HCT116 (cell line): ENCODE data around the gene NFIC. TPM values are rescaled to one million over a fixed set of nuclear protein-coding genes. Genes with fewer than 3 reads are reported as not detected.

Experiments
- ATAC-seq: fragments of 200-7000 bp; cut with Tn5 transposase; 2 replicates; pipeline ENCODE4 v1.9.1; 2020; ENCODE audit warnings: mild to moderate bottlenecking, moderate library complexity
- BruUV-seq: library from RNA; stranded (reverse); fragments of 400-500 nt; replicated peaks from 2 replicates; lab custom pipeline; 2021; lab: Mats Ljungman, UMichigan
- CTCF ChIA-PET: fragments of 300-600 bp; sonication (Branson Sonifier 250); formaldehyde crosslinking; loops from one replicate; lab custom pipeline; 2021; ENCODE audit warnings: antibody characterized with exemption; lab: Charles Lee
- POLR2A ChIA-PET: fragments of 300-600, 350-600 bp; sonication (Branson Sonifier 250); formaldehyde crosslinking; loops from one replicate; lab custom pipeline; 2021; ENCODE audit warnings: antibody characterized with exemption; lab: Charles Lee
- RAD21 ChIA-PET, 2 experiments: fragments of 300-600 bp; sonication (Branson Sonifier 250); formaldehyde crosslinking; loops; one replicate each; lab custom pipeline; 2023; ENCODE audit warnings: low total read pairs in 2 of 2; ENCODE audit not compliant: uncharacterized antibody in 2 of 2, unreplicated experiment in 2 of 2, low non-redundant PET in 1 of 2; lab: Charles Lee
- DNase-seq: peaks from one replicate; pipeline ENCODE4 v3.0.0-alpha.2; 2010; ENCODE audit warnings: low read depth, low spot score
- H2AFZ ChIP-seq: fragments of 200-600 bp; shearing (Covaris generic), sonication (generic); 2 replicates; pipeline ENCODE4 v1.6.1; 2017; ENCODE audit warnings: low read depth, mixed run types, mixed read lengths, antibody characterized with exemption, low read length; ENCODE audit not compliant: poor library complexity, severe bottlenecking
- H3K27ac ChIP-seq: 2 replicates; pipeline ENCODE4 v1.5.1; 2012; ENCODE audit warnings: low read depth, low read length
- H3K27me3 ChIP-seq: fragments of 200-600 bp; sonication (generic); 2 replicates; pipeline ENCODE4 v1.6.1; 2016; ENCODE audit warnings: mixed run types, low read length, mixed read lengths; ENCODE audit not compliant: insufficient read depth
- H3K36me3 ChIP-seq, 2 experiments: fragments of 200-500 bp in 1 of 2; fragments of 200-600 bp in 1 of 2; sonication (Bioruptor generic) in 1 of 2; sonication (generic) in 1 of 2; 2 replicates each; pipeline versions ENCODE4 v1.5.1 to v1.6.1; 2014 to 2016; ENCODE audit warnings: low read length in 2 of 2, inconsistent platforms in 1 of 2, mixed read lengths in 1 of 2, mixed run types in 1 of 2; ENCODE audit not compliant: insufficient read depth in 2 of 2, control insufficient read depth in 1 of 2
- H3K4me1 ChIP-seq, 2 experiments: fragments of 200-600 bp in 1 of 2; sonication (generic) in 1 of 2; 2 replicates each; pipeline versions ENCODE4 v1.5.1 to v1.6.1; 2012 to 2017; ENCODE audit warnings: low read length in 2 of 2, inconsistent platforms in 1 of 2, mild to moderate bottlenecking in 1 of 2, mixed read lengths in 1 of 2, mixed run types in 1 of 2, moderate library complexity in 1 of 2; ENCODE audit not compliant: insufficient read depth in 2 of 2, control insufficient read depth in 1 of 2
- H3K4me2 ChIP-seq: fragments of 200-600 bp; sonication (generic); 2 replicates; pipeline ENCODE4 v1.6.1; 2017; ENCODE audit warnings: mixed run types, low read length, mixed read lengths
- H3K4me3 ChIP-seq, 2 experiments: fragments of 200-600 bp in 1 of 2; sonication (generic) in 1 of 2; replicated peaks in 1 of 2; 2 replicates each; pipeline ENCODE4 v1.5.1; 2011 to 2016; ENCODE audit warnings: low read length in 2 of 2, control low read depth in 1 of 2, low read depth in 1 of 2, mild to moderate bottlenecking in 1 of 2, mixed read lengths in 1 of 2, mixed run types in 1 of 2
- H3K79me2 ChIP-seq: fragments of 200-600 bp; sonication (generic); 2 replicates; pipeline ENCODE4 v1.6.1; 2017; ENCODE audit warnings: mild to moderate bottlenecking, mixed run types, low read length, moderate library complexity, mixed read lengths; ENCODE audit not compliant: insufficient read depth
- H3K9ac ChIP-seq: fragments of 200-600 bp; sonication (generic); 2 replicates; pipeline ENCODE4 v1.6.1; 2016; ENCODE audit warnings: low read length, mixed read lengths
- H3K9me2 ChIP-seq: fragments of 200-600 bp; sonication (generic), shearing (Covaris generic); 2 replicates; pipeline ENCODE4 v1.6.1; 2017; ENCODE audit warnings: mixed run types, mild to moderate bottlenecking, moderate library complexity; ENCODE audit not compliant: insufficient read depth
- H3K9me3 ChIP-seq, 2 experiments: fragments of 200-500 bp in 1 of 2; fragments of 200-600 bp in 1 of 2; sonication (Bioruptor generic) in 1 of 2; sonication (generic) in 1 of 2; 2 replicates each; pipeline ENCODE4 v1.6.1; 2014 to 2017; ENCODE audit warnings: low read length in 2 of 2, mixed read lengths in 2 of 2, inconsistent platforms in 1 of 2, low read depth in 1 of 2, mild to moderate bottlenecking in 1 of 2, mixed run types in 1 of 2, moderate library complexity in 1 of 2; ENCODE audit not compliant: control insufficient read depth in 1 of 2, insufficient read depth in 1 of 2
- H4K20me1 ChIP-seq: fragments of 200-600 bp; sonication (generic), shearing (Covaris generic); 2 replicates; pipeline ENCODE4 v1.6.1; 2017; ENCODE audit warnings: mixed run types, mild to moderate bottlenecking, moderate library complexity; ENCODE audit not compliant: insufficient read depth
- CEBPB ChIP-seq: IDR thresholded peaks from 2 replicates; pipeline ENCODE4 v1.6.1; 2012; ENCODE audit warnings: low read depth
- POLR2A ChIP-seq: IDR thresholded peaks from 2 replicates; pipeline ENCODE4 v1.7.0; 2011; ENCODE audit warnings: borderline replicate concordance; ENCODE audit not compliant: insufficient read depth, insufficient read length; ENCODE audit errors: extremely low read depth
- POLR2AphosphoS5 ChIP-seq: IDR thresholded peaks from 2 replicates; pipeline ENCODE4 v1.6.1; 2011; ENCODE audit warnings: mild to moderate bottlenecking, low read depth, low read length, moderate library complexity
- SIN3A ChIP-seq: IDR thresholded peaks from 2 replicates; pipeline ENCODE4 v1.6.1; 2012; ENCODE audit warnings: low read depth
- intact Hi-C: fragments of 100-400 bp; cut with micrococcal nuclease; formaldehyde crosslinking; loops from 2 replicates; pipeline ENCODE4 v1.10.0; 2022
- total RNA-seq: library from RNA; stranded (reverse); gene quantifications from one replicate; pipeline ENCODE4 v1.2.1, GENCODE V29; 2021; ENCODE audit not compliant: unreplicated experiment
- TF ChIP-seq, protein P1 (sequence below): IDR thresholded peaks from 2 replicates; pipeline ENCODE4 v1.6.1; 2011; ENCODE audit warnings: mild to moderate bottlenecking, low read length, moderate library complexity; ENCODE audit not compliant: insufficient replicate concordance; ENCODE audit errors: extremely low read depth
- TF ChIP-seq, protein P2 (sequence below), 3 experiments: fragments of 200-600 bp in 1 of 3; sonication (generic) in 1 of 3; IDR thresholded peaks in 2 of 3; conservative IDR thresholded peaks in 1 of 3; 2 replicates each; pipeline ENCODE4 v1.5.1; 2012 to 2017; ENCODE audit warnings: low read depth in 2 of 3, low read length in 2 of 3, antibody characterized with exemption in 1 of 3, borderline replicate concordance in 1 of 3, control low read depth in 1 of 3, mild to moderate bottlenecking in 1 of 3, mixed read lengths in 1 of 3, mixed run types in 1 of 3, moderate library complexity in 1 of 3; ENCODE audit not compliant: insufficient read depth in 1 of 3

Gene NFIC
- total RNA-seq, 1 experiment from 2014 or later = 116 TPM

DNA sequence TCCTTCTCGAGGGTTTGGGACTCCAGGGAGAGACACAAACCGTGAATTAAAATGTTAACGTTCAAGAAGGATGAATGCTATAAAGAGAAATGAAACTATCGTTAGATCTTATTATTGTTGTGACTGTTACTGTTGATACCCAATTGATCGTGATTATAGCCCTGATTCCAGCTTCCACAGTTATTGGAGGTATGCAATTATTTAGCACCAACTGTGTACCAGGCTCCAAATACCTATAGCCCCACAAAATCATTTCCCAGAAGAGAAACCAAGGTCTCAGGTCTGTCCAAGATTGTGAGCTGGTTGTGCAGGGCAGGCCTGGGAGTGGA is 30.1 kb upstream of the NFIC start:
- CTCF ChIA-PET = interaction anchor here (1.8 kb wide), 1 partner anchor 93 kb away, joined by 4 read pairs; no protein-coding TSS in a partner anchor
- no peak overlapping the region for H3K9ac ChIP-seq
- no peaks in the 10 kb centered on the region for H3K79me2 ChIP-seq
- DNase-seq = no peak
- H3K36me3 ChIP-seq = no peaks in the 10 kb centered on the region
- no peaks in the 10 kb centered on the region for H4K20me1 ChIP-seq
- intact Hi-C loops = no loop called here
- no peak for ATAC-seq
- POLR2A ChIA-PET = interaction anchor here (1.1 kb wide), 1 partner anchor 9 kb away, joined by 3 read pairs; no protein-coding TSS in a partner anchor
- no TSS peak for BruUV-seq
- H3K4me2 ChIP-seq = no peak overlapping the region
- RAD21 ChIA-PET = no interaction called here
- H2AFZ ChIP-seq = no peak overlapping the region
- no peaks in the 10 kb centered on the region for H3K9me2 ChIP-seq
- peaks cover 14% of the 10 kb centered on the region; the same call in 1 of the 2 replicates for H3K27me3 ChIP-seq
- TF ChIP-seq CEBPB (no peak), POLR2AphosphoS5 (no peak), SIN3A (no peak), POLR2A (no peak)
- TF ChIP-seq, protein P1, sequence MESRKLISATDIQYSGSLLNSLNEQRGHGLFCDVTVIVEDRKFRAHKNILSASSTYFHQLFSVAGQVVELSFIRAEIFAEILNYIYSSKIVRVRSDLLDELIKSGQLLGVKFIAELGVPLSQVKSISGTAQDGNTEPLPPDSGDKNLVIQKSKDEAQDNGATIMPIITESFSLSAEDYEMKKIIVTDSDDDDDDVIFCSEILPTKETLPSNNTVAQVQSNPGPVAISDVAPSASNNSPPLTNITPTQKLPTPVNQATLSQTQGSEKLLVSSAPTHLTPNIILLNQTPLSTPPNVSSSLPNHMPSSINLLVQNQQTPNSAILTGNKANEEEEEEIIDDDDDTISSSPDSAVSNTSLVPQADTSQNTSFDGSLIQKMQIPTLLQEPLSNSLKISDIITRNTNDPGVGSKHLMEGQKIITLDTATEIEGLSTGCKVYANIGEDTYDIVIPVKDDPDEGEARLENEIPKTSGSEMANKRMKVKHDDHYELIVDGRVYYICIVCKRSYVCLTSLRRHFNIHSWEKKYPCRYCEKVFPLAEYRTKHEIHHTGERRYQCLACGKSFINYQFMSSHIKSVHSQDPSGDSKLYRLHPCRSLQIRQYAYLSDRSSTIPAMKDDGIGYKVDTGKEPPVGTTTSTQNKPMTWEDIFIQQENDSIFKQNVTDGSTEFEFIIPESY = no peak
- TF ChIP-seq, protein P2, sequence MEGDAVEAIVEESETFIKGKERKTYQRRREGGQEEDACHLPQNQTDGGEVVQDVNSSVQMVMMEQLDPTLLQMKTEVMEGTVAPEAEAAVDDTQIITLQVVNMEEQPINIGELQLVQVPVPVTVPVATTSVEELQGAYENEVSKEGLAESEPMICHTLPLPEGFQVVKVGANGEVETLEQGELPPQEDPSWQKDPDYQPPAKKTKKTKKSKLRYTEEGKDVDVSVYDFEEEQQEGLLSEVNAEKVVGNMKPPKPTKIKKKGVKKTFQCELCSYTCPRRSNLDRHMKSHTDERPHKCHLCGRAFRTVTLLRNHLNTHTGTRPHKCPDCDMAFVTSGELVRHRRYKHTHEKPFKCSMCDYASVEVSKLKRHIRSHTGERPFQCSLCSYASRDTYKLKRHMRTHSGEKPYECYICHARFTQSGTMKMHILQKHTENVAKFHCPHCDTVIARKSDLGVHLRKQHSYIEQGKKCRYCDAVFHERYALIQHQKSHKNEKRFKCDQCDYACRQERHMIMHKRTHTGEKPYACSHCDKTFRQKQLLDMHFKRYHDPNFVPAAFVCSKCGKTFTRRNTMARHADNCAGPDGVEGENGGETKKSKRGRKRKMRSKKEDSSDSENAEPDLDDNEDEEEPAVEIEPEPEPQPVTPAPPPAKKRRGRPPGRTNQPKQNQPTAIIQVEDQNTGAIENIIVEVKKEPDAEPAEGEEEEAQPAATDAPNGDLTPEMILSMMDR (IDR thresholded peaks at IDR 0.05 in 2 of 3, conservative IDR thresholded peaks at IDR 0.05 in 1 of 3; ENCODE audit: borderline replicate concordance in 1 of 3, insufficient read depth in 1 of 3, low read depth in 2 of 3, low read length in 2 of 3) = no peak
- H3K4me3 ChIP-seq = no peak overlapping the region
- H3K27ac ChIP-seq = no peak overlapping the region
- H3K4me1 ChIP-seq = peaks cover 14 to 20% of the 10 kb centered on the region in 2 experiments
- no peaks in the 10 kb centered on the region for H3K9me3 ChIP-seq
